Measurements from ENCODE around the gene CSF2.

DNA sequence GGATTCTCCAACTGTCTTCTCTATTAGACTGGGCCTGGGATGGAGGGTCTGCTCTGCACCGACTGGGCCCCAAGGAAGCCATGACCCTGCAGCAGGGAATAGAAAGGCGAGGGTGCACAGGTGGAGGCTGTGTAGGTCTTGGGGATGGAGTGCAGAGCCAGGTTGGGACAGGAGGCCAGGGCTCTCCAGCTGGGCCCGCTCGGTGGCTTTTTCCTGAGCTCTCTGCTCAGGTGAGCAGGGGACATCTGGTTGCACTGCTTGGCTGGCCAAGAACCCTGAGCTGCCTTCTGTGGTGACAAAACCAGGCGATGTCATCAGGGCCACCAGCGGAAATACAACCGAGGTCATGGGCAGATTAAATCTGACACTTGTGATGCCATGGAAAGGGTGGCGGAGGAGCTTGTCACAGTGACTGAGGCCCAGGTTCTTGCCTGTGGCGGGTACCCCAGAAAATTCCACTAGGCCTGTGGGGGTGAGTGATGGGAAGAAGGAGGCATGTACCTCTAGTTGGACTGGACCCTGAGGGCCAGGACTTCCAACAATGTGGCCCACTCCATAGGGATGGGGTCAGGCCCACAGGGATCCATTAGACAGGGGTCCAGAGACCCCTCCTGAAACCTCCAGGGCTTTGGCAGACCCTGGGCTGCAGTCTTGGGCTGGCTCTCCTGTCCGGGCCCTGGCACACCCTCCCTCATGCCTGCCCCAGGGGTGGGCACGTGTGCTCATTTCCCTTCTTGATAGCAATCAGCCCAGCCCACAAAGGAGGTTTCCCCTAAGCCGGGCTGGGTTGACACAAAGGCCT lies 17.6 kb upstream of the CSF2 start:
- TF ChIP-seq, protein P1, sequence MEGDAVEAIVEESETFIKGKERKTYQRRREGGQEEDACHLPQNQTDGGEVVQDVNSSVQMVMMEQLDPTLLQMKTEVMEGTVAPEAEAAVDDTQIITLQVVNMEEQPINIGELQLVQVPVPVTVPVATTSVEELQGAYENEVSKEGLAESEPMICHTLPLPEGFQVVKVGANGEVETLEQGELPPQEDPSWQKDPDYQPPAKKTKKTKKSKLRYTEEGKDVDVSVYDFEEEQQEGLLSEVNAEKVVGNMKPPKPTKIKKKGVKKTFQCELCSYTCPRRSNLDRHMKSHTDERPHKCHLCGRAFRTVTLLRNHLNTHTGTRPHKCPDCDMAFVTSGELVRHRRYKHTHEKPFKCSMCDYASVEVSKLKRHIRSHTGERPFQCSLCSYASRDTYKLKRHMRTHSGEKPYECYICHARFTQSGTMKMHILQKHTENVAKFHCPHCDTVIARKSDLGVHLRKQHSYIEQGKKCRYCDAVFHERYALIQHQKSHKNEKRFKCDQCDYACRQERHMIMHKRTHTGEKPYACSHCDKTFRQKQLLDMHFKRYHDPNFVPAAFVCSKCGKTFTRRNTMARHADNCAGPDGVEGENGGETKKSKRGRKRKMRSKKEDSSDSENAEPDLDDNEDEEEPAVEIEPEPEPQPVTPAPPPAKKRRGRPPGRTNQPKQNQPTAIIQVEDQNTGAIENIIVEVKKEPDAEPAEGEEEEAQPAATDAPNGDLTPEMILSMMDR (IDR thresholded peaks at IDR 0.05), result no peak
- TF ChIP-seq EZH2 (IDR thresholded peaks at IDR 0.05; ENCODE audit: borderline replicate concordance, insufficient read depth, low read depth, low read length, poor library complexity, severe bottlenecking), result no peak

Data from B cell (primary cell).